ENCODE data around the gene IGF1. TPM values are rescaled to one million over a fixed set of nuclear protein-coding genes. Genes with fewer than 3 reads are reported as not detected.

The IGF1 gene
- total RNA-seq, 4 donors from 2014 or later = 3.6 to 161 (median 33.9) TPM

GRCh38 chr12:102423462-102423861 is 56.9 kb downstream of the IGF1 start:
- H3K27me3 ChIP-seq = no peaks in the 10 kb centered on the region
- intact Hi-C loops (cut with DNase I; ENCODE audit: low total_unique reads) = no loop called here
- no peak overlapping the region for H3K4me3 ChIP-seq
- H3K36me3 ChIP-seq = no peaks in the 10 kb centered on the region
- DNase-seq = no peak
- H3K27ac ChIP-seq = no peak overlapping the region
- peaks cover 10 to 16% of the 10 kb centered on the region in 2 donors for H3K4me1 ChIP-seq
- H3K9me3 ChIP-seq = no peaks in the 10 kb centered on the region
- TF ChIP-seq POLR2A (IDR thresholded peaks at IDR 0.05) (no peak), CTCF (IDR thresholded peaks at IDR 0.05) (no peak)

GRCh38 chr12:102421802-102422583 is 58.4 kb downstream of the IGF1 start:
- Histone ChIP-seq H3K4me3 (no peak overlapping the region), H3K27ac (no peak overlapping the region), H3K36me3 (no peaks in the 10 kb centered on the region), H3K4me1 (peaks cover 7 to 16% of the 10 kb centered on the region in 2 donors), H3K9me3 (no peaks in the 10 kb centered on the region), H3K27me3 (no peaks in the 10 kb centered on the region)
- intact Hi-C loops (cut with DNase I; ENCODE audit: low total_unique reads) = no loop called here
- DNase-seq = no peak
- no peak for TF ChIP-seq CTCF (IDR thresholded peaks at IDR 0.05)
- no peak for TF ChIP-seq POLR2A (IDR thresholded peaks at IDR 0.05)

- Histone ChIP-seq H3K4me1 (no peaks in the 10 kb centered on the region), H3K4me3 (no peak overlapping the region), H3K27ac (no peak overlapping the region), H3K27me3 (no peaks in the 10 kb centered on the region), H3K9me3 (no peaks in the 10 kb centered on the region), H3K36me3 (no peaks in the 10 kb centered on the region)
- intact Hi-C loops (cut with DNase I; ENCODE audit: low total_unique reads) = no loop called here
- TF ChIP-seq CTCF (IDR thresholded peaks at IDR 0.05) (no peak), POLR2A (IDR thresholded peaks at IDR 0.05) (no peak)
- DNase-seq = no peak
These were observed 61.1 kb downstream of the IGF1 start for GRCh38 chr12:102419094-102419764.

DNA sequence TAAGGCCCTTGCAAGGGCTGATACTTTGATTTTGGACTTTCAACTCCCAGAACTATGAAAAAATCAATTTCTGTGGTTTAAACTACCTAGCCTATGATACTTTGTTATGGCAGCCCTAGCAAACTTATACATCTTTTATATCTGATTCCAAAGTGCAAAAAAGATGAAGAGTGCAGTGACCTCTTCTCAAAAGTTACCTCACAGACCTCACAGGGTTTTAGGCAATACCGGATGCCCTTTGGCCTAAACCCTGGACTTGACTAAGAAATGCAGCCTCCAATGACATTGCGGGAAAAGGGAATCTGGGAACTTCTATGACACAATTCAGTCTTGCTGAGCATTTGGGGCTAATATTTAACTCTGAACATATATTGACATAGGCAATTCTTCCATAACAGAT is 63.3 kb downstream of the IGF1 start:
- no peak for TF ChIP-seq POLR2A (IDR thresholded peaks at IDR 0.05)
- no peak for TF ChIP-seq CTCF (IDR thresholded peaks at IDR 0.05)
- H3K27ac ChIP-seq = no peak overlapping the region
- no peaks in the 10 kb centered on the region for H3K27me3 ChIP-seq
- H3K4me3 ChIP-seq = no peak overlapping the region
- intact Hi-C loops (cut with DNase I; ENCODE audit: low total_unique reads) = no loop called here
- H3K36me3 ChIP-seq = no peaks in the 10 kb centered on the region
- H3K9me3 ChIP-seq = no peaks in the 10 kb centered on the region
- DNase-seq = no peak
- H3K4me1 ChIP-seq = no peaks in the 10 kb centered on the region

DNA sequence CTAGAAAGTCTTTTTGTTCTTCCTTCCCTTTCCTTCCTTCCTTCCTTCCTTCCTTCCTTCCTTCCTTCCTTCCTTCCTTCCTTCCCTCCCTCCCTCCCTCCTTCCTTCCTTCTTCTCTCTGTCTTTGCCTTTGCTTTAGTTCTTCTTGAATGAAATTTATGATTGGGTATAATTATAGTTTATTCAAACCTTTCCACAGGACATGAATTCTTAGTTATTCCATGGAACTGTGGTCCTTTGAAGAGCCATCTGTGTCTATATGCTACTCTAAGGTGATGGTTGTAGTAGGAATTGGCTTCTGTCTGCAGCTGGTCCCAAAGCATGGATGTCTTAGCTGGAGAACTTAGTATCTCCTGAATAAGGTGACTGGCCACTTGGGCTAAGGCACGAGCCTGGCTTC is 64.8 kb downstream of the IGF1 start:
- TF ChIP-seq CTCF (IDR thresholded peaks at IDR 0.05) (no peak), POLR2A (IDR thresholded peaks at IDR 0.05) (no peak)
- H3K27ac ChIP-seq = no peak overlapping the region
- H3K9me3 ChIP-seq = no peaks in the 10 kb centered on the region
- intact Hi-C loops (cut with DNase I; ENCODE audit: low total_unique reads) = no loop called here
- DNase-seq = no peak
- no peaks in the 10 kb centered on the region for H3K36me3 ChIP-seq
- no peaks in the 10 kb centered on the region for H3K27me3 ChIP-seq
- no peak overlapping the region for H3K4me3 ChIP-seq
- H3K4me1 ChIP-seq = no peaks in the 10 kb centered on the region
